SK-N-SH (cell line): Measurements from ENCODE around the gene CNOT4. TPM values are rescaled to one million over a fixed set of nuclear protein-coding genes. Genes with fewer than 3 reads are reported as not detected.

Experiments
- CTCF ChIA-PET: fragments of 300-600, 350-600 bp; formaldehyde crosslinking; extraction: SDS; loops from one replicate; lab custom pipeline; 2021; lab: Yijun Ruan, JAX
- POLR2A ChIA-PET: fragments of 350-600 bp; sonication (Branson Sonifier 250); formaldehyde crosslinking; extraction: SDS; loops from one replicate; lab custom pipeline; 2020; ENCODE audit warnings: antibody characterized with exemption, inconsistent platforms; lab: Yijun Ruan, JAX
- DNase-seq: peaks from one replicate; pipeline ENCODE4 v3.0.0; 2012
- H2AFZ ChIP-seq: fragments of 200-600 bp; sonication (generic); 2 replicates; pipeline ENCODE4 v1.8.1; 2016; ENCODE audit warnings: antibody characterized with exemption, mild to moderate bottlenecking, low read depth
- H3F3A ChIP-seq: fragments of 200-600 bp; sonication (generic); replicated peaks from 2 replicates; pipeline ENCODE3; 2016; ENCODE audit warnings: antibody characterized with exemption, mild to moderate bottlenecking; ENCODE audit not compliant: insufficient read depth
- H3K27ac ChIP-seq, 2 experiments: fragments of 200-500 bp in 1 of 2; fragments of 200-600 bp in 1 of 2; sonication (Bioruptor generic) in 1 of 2; sonication (generic), shearing (Covaris generic) in 1 of 2; 2 replicates each; pipeline versions ENCODE4 v1.5.1 to v1.6.1; 2014 to 2016; ENCODE audit warnings: low read depth in 2 of 2, inconsistent platforms in 1 of 2, low read length in 1 of 2, mild to moderate bottlenecking in 1 of 2, mixed read lengths in 1 of 2
- H3K27me3 ChIP-seq: fragments of 200-600 bp; sonication (generic), shearing (Covaris generic); 2 replicates; pipeline ENCODE4 v1.6.1; 2016; ENCODE audit warnings: mixed run types; ENCODE audit not compliant: insufficient read depth
- H3K36me3 ChIP-seq, 2 experiments: fragments of 200-500 bp in 1 of 2; fragments of 200-600 bp in 1 of 2; sonication (Bioruptor generic) in 1 of 2; sonication (generic) in 1 of 2; replicated peaks in 1 of 2; 2 replicates each; pipeline versions ENCODE3 to v1.5.1; 2014 to 2016; ENCODE audit warnings: low read length in 1 of 2, mild to moderate bottlenecking in 1 of 2; ENCODE audit not compliant: insufficient read depth in 2 of 2, control insufficient read depth in 1 of 2
- H3K4me1 ChIP-seq, 2 experiments: fragments of 200-500 bp in 1 of 2; fragments of 200-600 bp in 1 of 2; sonication (Bioruptor generic) in 1 of 2; sonication (generic), shearing (Covaris generic) in 1 of 2; 2 replicates each; pipeline versions ENCODE4 v1.5.1 to v1.6.1; 2014 to 2016; ENCODE audit warnings: low read depth in 1 of 2, low read length in 1 of 2, mixed run types in 1 of 2; ENCODE audit not compliant: insufficient read depth in 2 of 2, control insufficient read depth in 1 of 2
- H3K4me2 ChIP-seq: fragments of 200-600 bp; sonication (generic), shearing (Covaris generic); 2 replicates; pipeline ENCODE4 v1.6.1; 2017; ENCODE audit warnings: mixed run types
- H3K4me3 ChIP-seq, 2 experiments: fragments of 200-500 bp in 1 of 2; fragments of 200-600 bp in 1 of 2; sonication (Bioruptor generic) in 1 of 2; sonication (generic), shearing (Covaris generic) in 1 of 2; 2 replicates each; pipeline versions ENCODE4 v1.5.1 to v1.8.1; 2014 to 2016; ENCODE audit warnings: low read depth in 2 of 2, inconsistent platforms in 1 of 2, low read length in 1 of 2, mild to moderate bottlenecking in 1 of 2, mixed read lengths in 1 of 2, moderate library complexity in 1 of 2
- H3K79me2 ChIP-seq: fragments of 200-600 bp; sonication (generic); 2 replicates; pipeline ENCODE4 v1.8.1; 2017; ENCODE audit warnings: mild to moderate bottlenecking; ENCODE audit not compliant: insufficient read depth
- H3K9ac ChIP-seq: fragments of 200-600 bp; sonication (generic); 2 replicates; pipeline ENCODE4 v1.6.1; 2017; ENCODE audit warnings: mixed run types
- H3K9me2 ChIP-seq: fragments of 200-600 bp; sonication (generic); 2 replicates; pipeline ENCODE4 v1.6.1; 2017; ENCODE audit warnings: mixed run types
- H3K9me3 ChIP-seq: fragments of 200-600 bp; sonication (generic); 2 replicates; pipeline ENCODE4 v1.6.1; 2017; ENCODE audit warnings: mixed run types, mild to moderate bottlenecking, moderate library complexity
- H4K20me1 ChIP-seq: fragments of 200-600 bp; sonication (generic); 2 replicates; pipeline ENCODE4 v1.6.1; 2017; ENCODE audit warnings: mild to moderate bottlenecking, mixed run types; ENCODE audit not compliant: insufficient read depth
- ELF1 ChIP-seq: IDR thresholded peaks from 2 replicates; pipeline ENCODE4 v1.4.0; 2012
- EZH2phosphoT487 ChIP-seq: fragments of 200-600 bp; sonication (generic); IDR thresholded peaks from 2 replicates; pipeline ENCODE4 v1.6.1; 2017; ENCODE audit warnings: low read depth, mixed run types, mild to moderate bottlenecking, antibody characterized with exemption, moderate library complexity, borderline replicate concordance
- FOSL2 ChIP-seq: IDR thresholded peaks from 2 replicates; pipeline ENCODE4 v1.4.0; 2012; ENCODE audit warnings: low read depth, mild to moderate bottlenecking, moderate library complexity, borderline replicate concordance
- FOXM1 ChIP-seq: IDR thresholded peaks from 2 replicates; pipeline ENCODE4 v1.4.0; 2012; ENCODE audit warnings: low read depth, mild to moderate bottlenecking
- MEF2A ChIP-seq: IDR thresholded peaks from 2 replicates; pipeline ENCODE4 v1.4.0; 2012; ENCODE audit warnings: low read depth, borderline replicate concordance
- NFIC ChIP-seq: IDR thresholded peaks from 2 replicates; pipeline ENCODE4 v1.4.0; 2012; ENCODE audit warnings: borderline replicate concordance
- POLR2AphosphoS5 ChIP-seq: IDR thresholded peaks from 2 replicates; pipeline ENCODE4 v1.6.1; 2012; ENCODE audit warnings: low read depth, low read length
- RCOR1 ChIP-seq: fragments of 150-350 bp; IDR thresholded peaks from 2 replicates; pipeline ENCODE4 v1.6.1; 2017; ENCODE audit warnings: antibody characterized with exemption, low read length
- RFX5 ChIP-seq: IDR thresholded peaks from 2 replicates; pipeline ENCODE4 v1.6.1; 2012; ENCODE audit warnings: mild to moderate bottlenecking, improper control_type of control experiment, low read length
- TAF1 ChIP-seq: IDR thresholded peaks from 2 replicates; pipeline ENCODE4 v1.6.1; 2012; ENCODE audit warnings: low read depth, mild to moderate bottlenecking, low read length, moderate library complexity, borderline replicate concordance
- TCF12 ChIP-seq: IDR thresholded peaks from 2 replicates; pipeline ENCODE4 v1.4.0; 2012
- TEAD4 ChIP-seq: IDR thresholded peaks from 2 replicates; pipeline ENCODE4 v1.4.0; 2012; ENCODE audit warnings: mild to moderate bottlenecking, borderline replicate concordance; ENCODE audit not compliant: insufficient read depth
- YY1 ChIP-seq: IDR thresholded peaks from 2 replicates; pipeline ENCODE4 v1.4.0; 2012; ENCODE audit warnings: low read depth, mild to moderate bottlenecking
- polyA plus RNA-seq, 3 experiments: library from polyadenylated mRNA; depleted of rRNA; stranded (reverse); fragments of >200 nt; gene quantifications; 2 replicates each; pipeline ENCODE4 v1.2.3, GENCODE V29; 2012
- TF ChIP-seq, protein P1 (sequence below): fragments of 150-350 bp; IDR thresholded peaks from 2 replicates; pipeline ENCODE4 v1.6.1; 2016; ENCODE audit warnings: mild to moderate bottlenecking, low read depth, low read length
- TF ChIP-seq, protein P2 (sequence below): fragments of 200-600 bp; sonication (generic); IDR thresholded peaks from 2 replicates; pipeline ENCODE4 v1.6.1; 2017; ENCODE audit warnings: antibody characterized with exemption, mild to moderate bottlenecking, moderate library complexity
- TF ChIP-seq, protein P3 (sequence below): fragments of 150-350 bp; IDR thresholded peaks from 2 replicates; pipeline ENCODE4 v1.6.1; 2017; ENCODE audit warnings: antibody characterized with exemption, low read length, low read depth, borderline replicate concordance
- TF ChIP-seq, protein P4 (sequence below): IDR thresholded peaks from 2 replicates; pipeline ENCODE4 v1.4.0; 2012; ENCODE audit warnings: low read depth

CNOT4 gene
- polyA plus RNA-seq, 1 of the 3 experiments (the other 2 are of a cell fraction) = 8.0 TPM

DNA sequence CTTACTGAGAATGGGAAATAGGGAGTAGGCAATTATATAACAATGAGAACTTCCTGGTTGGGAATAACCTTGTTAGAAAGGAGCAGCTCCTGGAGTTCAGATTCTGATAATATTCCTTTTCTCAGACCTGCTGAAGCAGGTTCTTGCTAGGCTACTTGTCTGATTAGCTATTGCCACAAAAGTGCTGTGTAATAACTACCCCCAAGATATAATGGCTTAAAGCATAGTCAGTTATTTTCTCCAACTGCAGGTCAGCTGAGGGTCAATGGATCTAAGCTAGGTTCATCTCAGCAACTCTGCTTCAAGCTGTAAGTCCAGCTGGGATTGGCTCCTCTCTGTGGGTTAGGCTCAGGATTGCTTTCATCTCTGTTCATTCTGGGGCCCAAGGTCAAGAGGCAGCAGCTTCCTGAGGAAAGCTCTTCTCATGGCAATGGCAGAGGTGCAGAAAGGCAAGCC lies 9.4 kb upstream of the CNOT4 start:
- Histone ChIP-seq H4K20me1 (no peaks in the 10 kb centered on the region), H3K9me2 (no peaks in the 10 kb centered on the region), H3K36me3 (no peaks in the 10 kb centered on the region), H3K4me2 (no peak overlapping the region), H3K79me2 (no peaks in the 10 kb centered on the region), H3K4me1 (no peaks in the 10 kb centered on the region), H3F3A (no peaks in the 10 kb centered on the region), H2AFZ (no peak overlapping the region), H3K9me3 (no peaks in the 10 kb centered on the region), H3K27ac (no peak overlapping the region), H3K4me3 (no peak overlapping the region), H3K27me3 (no peaks in the 10 kb centered on the region), H3K9ac (no peak overlapping the region)
- ChIA-PET CTCF (interaction anchor here (0.7 to 1.3 kb wide), 2 partner anchors 43 to 179 kb away, joined by 3 read pairs; no protein-coding TSS in a partner anchor), POLR2A (interaction anchor here (0.5 kb wide), 1 partner anchor 147 kb away, joined by 3 read pairs; no protein-coding TSS in a partner anchor)
- DNase-seq = no peak
- TF ChIP-seq RCOR1 (no peak), ELF1 (no peak), MEF2A (no peak), TAF1 (no peak), TEAD4 (no peak), EZH2phosphoT487 (no peak), POLR2AphosphoS5 (no peak), FOSL2 (no peak), YY1 (no peak), RFX5 (no peak), TCF12 (no peak), FOXM1 (no peak), NFIC (no peak)
- TF ChIP-seq, protein P1, sequence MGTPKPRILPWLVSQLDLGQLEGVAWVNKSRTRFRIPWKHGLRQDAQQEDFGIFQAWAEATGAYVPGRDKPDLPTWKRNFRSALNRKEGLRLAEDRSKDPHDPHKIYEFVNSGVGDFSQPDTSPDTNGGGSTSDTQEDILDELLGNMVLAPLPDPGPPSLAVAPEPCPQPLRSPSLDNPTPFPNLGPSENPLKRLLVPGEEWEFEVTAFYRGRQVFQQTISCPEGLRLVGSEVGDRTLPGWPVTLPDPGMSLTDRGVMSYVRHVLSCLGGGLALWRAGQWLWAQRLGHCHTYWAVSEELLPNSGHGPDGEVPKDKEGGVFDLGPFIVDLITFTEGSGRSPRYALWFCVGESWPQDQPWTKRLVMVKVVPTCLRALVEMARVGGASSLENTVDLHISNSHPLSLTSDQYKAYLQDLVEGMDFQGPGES = no peak
- TF ChIP-seq, protein P2, sequence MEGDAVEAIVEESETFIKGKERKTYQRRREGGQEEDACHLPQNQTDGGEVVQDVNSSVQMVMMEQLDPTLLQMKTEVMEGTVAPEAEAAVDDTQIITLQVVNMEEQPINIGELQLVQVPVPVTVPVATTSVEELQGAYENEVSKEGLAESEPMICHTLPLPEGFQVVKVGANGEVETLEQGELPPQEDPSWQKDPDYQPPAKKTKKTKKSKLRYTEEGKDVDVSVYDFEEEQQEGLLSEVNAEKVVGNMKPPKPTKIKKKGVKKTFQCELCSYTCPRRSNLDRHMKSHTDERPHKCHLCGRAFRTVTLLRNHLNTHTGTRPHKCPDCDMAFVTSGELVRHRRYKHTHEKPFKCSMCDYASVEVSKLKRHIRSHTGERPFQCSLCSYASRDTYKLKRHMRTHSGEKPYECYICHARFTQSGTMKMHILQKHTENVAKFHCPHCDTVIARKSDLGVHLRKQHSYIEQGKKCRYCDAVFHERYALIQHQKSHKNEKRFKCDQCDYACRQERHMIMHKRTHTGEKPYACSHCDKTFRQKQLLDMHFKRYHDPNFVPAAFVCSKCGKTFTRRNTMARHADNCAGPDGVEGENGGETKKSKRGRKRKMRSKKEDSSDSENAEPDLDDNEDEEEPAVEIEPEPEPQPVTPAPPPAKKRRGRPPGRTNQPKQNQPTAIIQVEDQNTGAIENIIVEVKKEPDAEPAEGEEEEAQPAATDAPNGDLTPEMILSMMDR = no peak
- TF ChIP-seq, protein P3, sequence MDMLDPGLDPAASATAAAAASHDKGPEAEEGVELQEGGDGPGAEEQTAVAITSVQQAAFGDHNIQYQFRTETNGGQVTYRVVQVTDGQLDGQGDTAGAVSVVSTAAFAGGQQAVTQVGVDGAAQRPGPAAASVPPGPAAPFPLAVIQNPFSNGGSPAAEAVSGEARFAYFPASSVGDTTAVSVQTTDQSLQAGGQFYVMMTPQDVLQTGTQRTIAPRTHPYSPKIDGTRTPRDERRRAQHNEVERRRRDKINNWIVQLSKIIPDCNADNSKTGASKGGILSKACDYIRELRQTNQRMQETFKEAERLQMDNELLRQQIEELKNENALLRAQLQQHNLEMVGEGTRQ = no peak
- TF ChIP-seq, protein P4, sequence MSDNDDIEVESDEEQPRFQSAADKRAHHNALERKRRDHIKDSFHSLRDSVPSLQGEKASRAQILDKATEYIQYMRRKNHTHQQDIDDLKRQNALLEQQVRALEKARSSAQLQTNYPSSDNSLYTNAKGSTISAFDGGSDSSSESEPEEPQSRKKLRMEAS = no peak
